DMS 273 treated with DMSO at 0.1 percent for 48 hours (cell line): ENCODE results near the gene SPRYD4.
"Not testable (repeated sequence)": the region's sequence is repeated elsewhere in the genome, so short reads cannot be mapped to it uniquely, and the experiment has no call there.

Experiments used
- DNase-seq: peaks from one replicate; lab custom pipeline; 2025; lab: John Stamatoyannopoulos, UW

The SPRYD4 gene

GRCh38 chr12:56476972-56477432, 8.6 kb downstream of the SPRYD4 start:
- no peak for DNase-seq

- no peak for DNase-seq
Measured at GRCh38 chr12:56477521-56478225, 9.3 kb downstream of the SPRYD4 start.

GRCh38 chr12:56479625-56480024, 11.2 kb downstream of the SPRYD4 start:
- no peak for DNase-seq

GRCh38 chr12:56484566-56484965, 16.2 kb downstream of the SPRYD4 start:
- no peak for DNase-seq

- DNase-seq: no peak
Measured at GRCh38 chr12:56486694-56487093, 18.3 kb downstream of the SPRYD4 start.

GRCh38 chr12:56487448-56488040, 19.2 kb downstream of the SPRYD4 start:
- DNase-seq: no peak

- no peak for DNase-seq
Measured at GRCh38 chr12:56488041-56488955, 19.9 kb downstream of the SPRYD4 start, which contains the start of gene GLS2. GLS2 (minus strand) TSS chr12:56488161; CDS start chr12:56488118, 43 bp downstream.

- no peak for DNase-seq
Measured at GRCh38 chr12:56490360-56490759, 22.0 kb downstream of the SPRYD4 start.

GRCh38 chr12:56493409-56494105, 25.2 kb downstream of the SPRYD4 start:
- DNase-seq: not testable (repeated sequence)

GRCh38 chr12:56494106-56494415, 25.7 kb downstream of the SPRYD4 start:
- DNase-seq: not testable (repeated sequence)

- DNase-seq: not testable (repeated sequence)
Measured at GRCh38 chr12:56494481-56494880, 26.1 kb downstream of the SPRYD4 start.

- DNase-seq: not testable (repeated sequence)
Measured at GRCh38 chr12:56496704-56497103, 28.3 kb downstream of the SPRYD4 start.

- DNase-seq: not testable (repeated sequence)
Measured at GRCh38 chr12:56498126-56498902, 29.9 kb downstream of the SPRYD4 start.

- not testable (repeated sequence) for DNase-seq
Measured at GRCh38 chr12:56499452-56499851, 31.1 kb downstream of the SPRYD4 start.

GRCh38 chr12:56499879-56500278, 31.5 kb downstream of the SPRYD4 start:
- not testable (repeated sequence) for DNase-seq

- DNase-seq: no peak
Measured at GRCh38 chr12:56510786-56511185, 42.4 kb downstream of the SPRYD4 start.

GRCh38 chr12:56514014-56514318, 45.6 kb downstream of the SPRYD4 start:
- not testable (repeated sequence) for DNase-seq

- DNase-seq: no peak
Measured at GRCh38 chr12:56517854-56518253, 49.5 kb downstream of the SPRYD4 start.

- DNase-seq: no peak
Measured at GRCh38 chr12:56518570-56518969, 50.2 kb downstream of the SPRYD4 start.

GRCh38 chr12:56520048-56520447, 51.7 kb downstream of the SPRYD4 start:
- DNase-seq: no peak

- no peak for DNase-seq
Measured at GRCh38 chr12:56520506-56520905, 52.1 kb downstream of the SPRYD4 start.
